Measurements from ENCODE around the gene ELF3.
"Not testable (repeated sequence)": the region's sequence is repeated elsewhere in the genome, so short reads cannot be mapped to it uniquely, and the experiment has no call there.

Gene ELF3

DNA sequence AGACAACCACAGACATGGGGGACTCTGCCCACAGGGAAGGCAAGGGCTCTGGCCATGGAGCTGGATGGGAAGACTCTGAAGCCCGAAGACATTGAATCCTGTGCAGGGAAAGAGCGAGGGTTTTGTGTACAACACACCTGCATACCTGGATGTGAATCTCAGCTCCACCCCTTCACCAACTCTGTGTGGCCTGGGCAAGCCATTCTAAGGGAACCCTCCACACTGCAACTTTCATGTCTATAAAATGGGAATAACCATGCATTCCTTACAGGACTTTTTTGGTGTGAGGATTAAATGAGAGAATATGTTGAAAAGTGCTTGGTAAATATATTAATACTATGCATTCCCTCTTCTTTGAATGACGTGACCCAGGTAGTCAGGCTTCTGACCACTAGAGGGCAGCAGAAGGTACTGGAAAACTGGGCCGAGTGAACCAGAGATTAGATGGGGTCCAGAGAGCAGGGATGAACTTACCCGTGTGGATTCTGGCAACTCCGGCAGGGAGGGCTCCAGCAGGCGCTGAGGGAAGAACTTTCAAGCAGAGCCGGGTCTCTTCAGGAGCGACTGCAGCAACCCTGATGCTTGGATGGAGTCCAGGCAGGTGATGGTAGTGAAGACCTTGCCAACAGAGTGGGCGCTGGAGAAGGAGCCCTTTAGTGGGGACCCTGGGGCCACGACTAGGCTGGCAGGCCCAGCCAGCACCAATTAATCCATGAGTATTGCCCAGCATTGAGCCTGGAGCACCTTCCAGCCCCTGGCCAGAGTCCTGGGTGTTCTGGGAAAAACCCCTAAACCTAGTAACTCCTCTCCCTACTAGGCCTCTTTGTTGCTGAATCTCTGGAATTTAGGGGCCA lies 834 bp upstream of the ELF3 start:
- peak in 1 of 2 experiments; percentile 77 for DNase-seq

GRCh38 chr1:202011994-202012393 lies 1.6 kb downstream of the ELF3 start:
- DNase-seq, result no peak

- DNase-seq, result no peak
Observed at GRCh38 chr1:202012544-202013478, 2.4 kb downstream of the ELF3 start.

DNA sequence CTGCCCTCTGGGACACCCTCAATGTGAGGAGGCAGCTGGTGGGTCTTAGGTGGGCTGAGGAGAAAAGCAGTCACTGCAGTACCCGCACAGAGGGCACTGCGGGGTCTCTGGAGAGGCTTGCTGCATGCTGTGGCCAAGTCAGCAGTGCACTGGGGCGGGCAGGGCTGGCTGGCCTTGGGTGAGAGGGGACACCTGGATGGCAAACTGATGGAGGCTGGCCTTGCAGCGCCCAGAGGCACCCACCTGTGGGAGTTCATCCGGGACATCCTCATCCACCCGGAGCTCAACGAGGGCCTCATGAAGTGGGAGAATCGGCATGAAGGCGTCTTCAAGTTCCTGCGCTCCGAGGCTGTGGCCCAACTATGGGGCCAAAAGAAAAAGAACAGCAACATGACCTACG lies 3.2 kb downstream of the ELF3 start:
- DNase-seq, result no peak

DNA sequence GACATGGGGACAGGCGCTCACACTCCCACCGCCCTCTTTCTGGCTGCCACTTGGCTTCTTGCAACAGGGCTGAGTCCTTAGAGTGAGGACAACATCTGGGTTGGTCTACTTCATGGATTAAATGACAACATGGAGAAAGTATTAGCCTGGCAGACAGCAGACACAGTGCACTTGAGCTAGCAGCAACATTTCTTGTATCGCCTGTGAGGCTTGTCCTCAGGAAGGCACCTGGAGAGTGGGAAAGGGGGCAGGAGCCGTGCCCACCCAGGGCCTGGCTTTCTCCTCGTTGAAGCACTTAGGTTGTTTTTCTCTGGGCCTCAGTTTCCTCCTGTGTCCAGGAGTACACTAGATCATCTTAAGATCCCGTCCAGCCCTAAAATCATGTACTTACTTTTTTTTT lies 3.7 kb downstream of the ELF3 start:
- no peak for DNase-seq

DNA sequence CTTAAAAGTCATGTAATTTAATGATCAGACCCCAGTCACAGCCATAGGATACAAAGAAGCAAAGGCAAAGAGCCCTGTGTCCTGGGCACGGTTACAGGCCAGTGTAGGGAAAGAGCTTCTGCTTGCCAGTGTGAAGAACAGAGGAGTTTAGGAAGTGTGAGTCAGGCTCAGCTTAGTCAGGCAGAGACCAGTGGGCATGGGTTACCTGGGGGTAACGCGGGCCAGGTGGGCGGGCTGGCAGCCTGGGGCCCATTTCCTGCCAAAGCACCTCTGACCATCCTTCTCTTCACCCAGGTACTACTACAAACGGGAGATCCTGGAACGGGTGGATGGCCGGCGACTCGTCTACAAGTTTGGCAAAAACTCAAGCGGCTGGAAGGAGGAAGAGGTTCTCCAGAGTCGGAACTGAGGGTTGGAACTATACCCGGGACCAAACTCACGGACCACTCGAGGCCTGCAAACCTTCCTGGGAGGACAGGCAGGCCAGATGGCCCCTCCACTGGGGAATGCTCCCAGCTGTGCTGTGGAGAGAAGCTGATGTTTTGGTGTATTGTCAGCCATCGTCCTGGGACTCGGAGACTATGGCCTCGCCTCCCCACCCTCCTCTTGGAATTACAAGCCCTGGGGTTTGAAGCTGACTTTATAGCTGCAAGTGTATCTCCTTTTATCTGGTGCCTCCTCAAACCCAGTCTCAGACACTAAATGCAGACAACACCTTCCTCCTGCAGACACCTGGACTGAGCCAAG lies 4.7 kb downstream of the ELF3 start:
- no peak for DNase-seq

GRCh38 chr1:202015662-202015937 lies 5.2 kb downstream of the ELF3 start:
- DNase-seq, result no peak

GRCh38 chr1:202016022-202016810 lies 5.8 kb downstream of the ELF3 start:
- DNase-seq, result no peak

- DNase-seq, result no peak
Observed at GRCh38 chr1:202016811-202017748, 6.7 kb downstream of the ELF3 start.

GRCh38 chr1:202017749-202018467 lies 7.5 kb downstream of the ELF3 start:
- DNase-seq, result no peak

DNA sequence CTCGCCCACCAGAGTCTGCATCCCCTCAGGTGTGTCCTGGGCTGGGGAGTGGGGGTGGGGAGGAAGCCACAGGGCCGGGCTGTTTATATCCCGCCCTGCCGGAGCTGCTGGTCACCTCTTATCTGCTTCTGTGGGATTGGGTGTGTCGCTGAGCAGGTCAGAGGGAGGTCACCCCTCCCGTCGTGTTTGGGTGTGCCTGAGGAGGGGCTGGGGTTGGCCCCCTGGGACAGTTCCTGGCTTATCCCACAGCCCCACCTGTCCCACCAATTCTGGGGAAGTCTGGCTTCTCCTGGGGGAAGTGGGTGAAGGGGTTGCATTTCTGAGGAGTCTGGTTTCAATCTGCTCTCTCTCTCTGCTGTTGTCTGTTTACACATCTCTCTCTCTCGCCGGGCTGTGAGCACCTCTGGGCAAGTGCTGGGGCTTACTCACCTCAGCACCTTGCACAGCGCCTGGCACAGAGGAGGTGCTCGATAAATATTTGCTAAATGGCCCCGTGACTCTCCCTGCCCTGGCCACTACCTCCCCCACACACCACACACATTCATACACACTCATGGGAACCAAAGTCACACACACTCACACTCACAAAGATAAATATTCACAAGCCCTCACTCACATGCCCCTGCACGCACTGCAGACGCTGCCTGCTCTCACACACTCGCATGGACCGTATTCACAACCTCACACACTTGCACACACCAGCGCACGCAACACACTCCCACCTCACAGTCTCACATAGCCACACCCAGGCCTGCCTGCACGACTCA lies 8.3 kb downstream of the ELF3 start:
- no peak for DNase-seq

GRCh38 chr1:202019235-202019558 lies 8.8 kb downstream of the ELF3 start:
- DNase-seq, result not testable (repeated sequence)

GRCh38 chr1:202023001-202023433 lies 12.6 kb downstream of the ELF3 start:
- no peak for DNase-seq

GRCh38 chr1:202029171-202029665 lies 18.8 kb downstream of the ELF3 start:
- DNase-seq, result no peak

- no peak for DNase-seq
Observed at GRCh38 chr1:202029727-202030126, 19.3 kb downstream of the ELF3 start.

- DNase-seq, result no peak
Observed at GRCh38 chr1:202031796-202032195, 21.4 kb downstream of the ELF3 start.

GRCh38 chr1:202034149-202034682 lies 23.8 kb downstream of the ELF3 start:
- DNase-seq, result no peak

- no peak for DNase-seq
Observed at GRCh38 chr1:202034683-202035462, 24.5 kb downstream of the ELF3 start.

Measured in cerebellar nuclear complex (tissue), 1 donor.